ENCODE data around the gene NUBP1.
A peak's percentile ranks its signal among the peaks of the same experiment; 100 is the strongest.

The NUBP1 gene

GRCh38 chr16:10728003-10728887, 15.4 kb upstream of the NUBP1 start:
- DNase-seq (ENCODE audit: low read depth, low spot score): no peak
- no peak overlapping the region for H3K4me3 ChIP-seq (ENCODE audit: low read depth, low read length)
- in situ Hi-C loops (cut with HindIII; ENCODE audit: low sequenced_read_pairs): no loop called here
- no peak for TF ChIP-seq CTCF (IDR thresholded peaks at IDR 0.05; ENCODE audit: low read depth, low read length)

- in situ Hi-C loops (cut with HindIII; ENCODE audit: low sequenced_read_pairs): no loop called here
- DNase-seq (ENCODE audit: low read depth, low spot score): peak; percentile 28
- H3K4me3 ChIP-seq (ENCODE audit: low read depth, low read length): no peak overlapping the region
- TF ChIP-seq CTCF (IDR thresholded peaks at IDR 0.05; ENCODE audit: low read depth, low read length): no peak
Measured at GRCh38 chr16:10729104-10730048, 14.3 kb upstream of the NUBP1 start.

GRCh38 chr16:10731790-10732189, 11.9 kb upstream of the NUBP1 start:
- no peak for TF ChIP-seq CTCF (IDR thresholded peaks at IDR 0.05; ENCODE audit: low read depth, low read length)
- H3K4me3 ChIP-seq (ENCODE audit: low read depth, low read length): no peak overlapping the region
- DNase-seq (ENCODE audit: low read depth, low spot score): no peak
- in situ Hi-C loops (cut with HindIII; ENCODE audit: low sequenced_read_pairs): no loop called here

GRCh38 chr16:10737068-10737625, 6.5 kb upstream of the NUBP1 start:
- peak; percentile 90 for TF ChIP-seq CTCF (IDR thresholded peaks at IDR 0.05; ENCODE audit: low read depth, low read length)
- in situ Hi-C loops (cut with HindIII; ENCODE audit: low sequenced_read_pairs): no loop called here
- no peak overlapping the region for H3K4me3 ChIP-seq (ENCODE audit: low read depth, low read length)

GRCh38 chr16:10738231-10739077, 5.2 kb upstream of the NUBP1 start:
- no peak for TF ChIP-seq CTCF (IDR thresholded peaks at IDR 0.05; ENCODE audit: low read depth, low read length)
- no peak overlapping the region for H3K4me3 ChIP-seq (ENCODE audit: low read depth, low read length)
- DNase-seq (ENCODE audit: low read depth, low spot score): peak; percentile 73
- in situ Hi-C loops (cut with HindIII; ENCODE audit: low sequenced_read_pairs): no loop called here

More at GRCh38 chr16:10737068-10737625, 6.5 kb upstream of the NUBP1 start:
- peak; percentile 56 for DNase-seq (ENCODE audit: low read depth, low spot score)
